SK-N-SH treated with all-trans-retinoic acid at 6 μM for 48 hours (cell line): ENCODE results near the gene ERAP2.
A peak's percentile ranks its signal among the peaks of the same experiment; 100 is the strongest.
"Not testable (repeated sequence)": the region's sequence is repeated elsewhere in the genome, so short reads cannot be mapped to it uniquely, and the experiment has no call there.

Experiments
- ATAC-seq: fragments of 200-7000 bp; cut with Tn5 transposase; 3 replicates; pipeline ENCODE4 v1.9.1; 2020; ENCODE audit warnings: mild to moderate bottlenecking, moderate library complexity
- ARNTL ChIP-seq: fragments of 450-650 bp; formaldehyde crosslinking; IDR thresholded peaks from 2 replicates; pipeline ENCODE4 v1.5.0; 2020; ENCODE audit warnings: low read depth, mild to moderate bottlenecking, moderate library complexity, borderline replicate concordance
- BACH2 ChIP-seq: fragments of 250-450 bp; sonication (Bioruptor Pico); IDR thresholded peaks from 2 replicates; pipeline ENCODE4 v1.9.0; 2021; ENCODE audit warnings: mild to moderate bottlenecking, borderline replicate concordance
- CSDC2 ChIP-seq: fragments of 250-450 bp; sonication (Bioruptor Pico); IDR thresholded peaks from 2 replicates; pipeline ENCODE4 v1.5.0; 2020; ENCODE audit warnings: mild to moderate bottlenecking, moderate library complexity
- ISL1 ChIP-seq: fragments of 250-450 bp; sonication (Bioruptor Pico); IDR thresholded peaks from 2 replicates; pipeline ENCODE4 v2.1.2; 2022; ENCODE audit warnings: mild to moderate bottlenecking, moderate library complexity
- OSR1 ChIP-seq: fragments of 250-450 bp; sonication (Bioruptor Pico); IDR thresholded peaks from 2 replicates; pipeline ENCODE4 v1.8.0; 2022; ENCODE audit warnings: moderate library complexity, mild to moderate bottlenecking, inconsistent platforms
- PPARA ChIP-seq: fragments of 250-450 bp; sonication (Bioruptor Pico); IDR thresholded peaks from 2 replicates; pipeline ENCODE4 v1.5.0; 2020; ENCODE audit warnings: mild to moderate bottlenecking, borderline replicate concordance
- RARB ChIP-seq: fragments of 250-450 bp; sonication (Bioruptor Pico); IDR thresholded peaks from 2 replicates; pipeline ENCODE4 v1.8.0; 2021; ENCODE audit warnings: mild to moderate bottlenecking, moderate library complexity
- SNAI2 ChIP-seq: fragments of 250-450 bp; sonication (Bioruptor Pico); IDR thresholded peaks from 2 replicates; pipeline ENCODE4 v1.5.0; 2020; ENCODE audit warnings: mild to moderate bottlenecking, moderate library complexity
- TOX ChIP-seq: fragments of 250-450 bp; sonication (Bioruptor Pico); IDR thresholded peaks from 2 replicates; pipeline ENCODE4 v1.8.0; 2021; ENCODE audit warnings: mild to moderate bottlenecking, moderate library complexity, borderline replicate concordance
- ZC3H10 ChIP-seq: fragments of 250-450 bp; sonication (Bioruptor Pico); IDR thresholded peaks from 2 replicates; pipeline ENCODE4 v1.5.1; 2021; ENCODE audit warnings: mild to moderate bottlenecking, moderate library complexity
- ZFP3 ChIP-seq: fragments of 250-450 bp; sonication (Bioruptor Pico); IDR thresholded peaks from 2 replicates; pipeline ENCODE4 v1.5.0; 2020; ENCODE audit warnings: mild to moderate bottlenecking, moderate library complexity
- ZNF70 ChIP-seq: fragments of 450-650 bp; formaldehyde crosslinking; IDR thresholded peaks from 2 replicates; pipeline ENCODE4 v1.5.0; 2020; ENCODE audit warnings: mild to moderate bottlenecking, moderate library complexity
- TF ChIP-seq, protein P1 (sequence below): fragments of 250-450 bp; sonication (Bioruptor Pico); IDR thresholded peaks from 2 replicates; pipeline ENCODE4 v1.5.0; 2020; ENCODE audit warnings: mild to moderate bottlenecking, moderate library complexity
- TF ChIP-seq, protein P2 (sequence below): fragments of 250-450 bp; sonication (Bioruptor Pico); IDR thresholded peaks from 2 replicates; pipeline ENCODE4 v1.8.0; 2020; ENCODE audit warnings: mild to moderate bottlenecking, moderate library complexity, borderline replicate concordance
- TF ChIP-seq, protein P3 (sequence below): fragments of 250-450 bp; sonication (Bioruptor Pico); IDR thresholded peaks from 2 replicates; pipeline ENCODE4 v1.5.1; 2020; ENCODE audit warnings: low read depth, mild to moderate bottlenecking, moderate library complexity
- TF ChIP-seq, protein P4 (sequence below): fragments of 250-450 bp; sonication (Bioruptor Pico); IDR thresholded peaks from 2 replicates; pipeline ENCODE4 v1.8.0; 2021; ENCODE audit warnings: low read depth, mild to moderate bottlenecking, moderate library complexity, borderline replicate concordance
- TF ChIP-seq, protein P5 (sequence below): fragments of 250-450 bp; sonication (Bioruptor Pico); IDR thresholded peaks from 2 replicates; pipeline ENCODE4 v1.5.1; 2021; ENCODE audit warnings: mild to moderate bottlenecking, moderate library complexity

ERAP2 gene

DNA sequence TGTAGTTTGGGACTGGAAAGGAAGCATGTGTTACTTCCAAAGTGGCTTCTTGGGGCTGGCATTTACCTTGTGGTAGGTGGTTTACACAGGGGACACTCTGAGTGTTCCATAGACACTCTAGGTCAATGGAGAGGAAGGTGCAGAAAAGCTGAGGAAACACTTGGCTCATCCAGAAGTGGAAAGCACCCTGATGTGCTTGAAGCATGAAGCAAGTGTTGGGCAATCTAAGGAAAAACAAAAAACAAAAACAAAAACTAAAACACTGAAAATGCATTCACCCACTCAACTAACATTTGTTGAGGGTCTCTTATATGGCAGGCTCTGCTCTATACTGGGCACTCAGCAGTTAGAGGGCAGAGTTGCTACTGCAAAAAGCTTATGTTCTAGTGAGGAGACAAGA is 2.9 kb upstream of the ERAP2 start:
- TF ChIP-seq CSDC2 (CRISPR knock-in tag) (no peak), RARB (no peak), ARNTL (no peak), BACH2 (CRISPR knock-in tag) (no peak), TOX (no peak), OSR1 (CRISPR knock-in tag) (no peak)
- ATAC-seq, result no peak

DNA sequence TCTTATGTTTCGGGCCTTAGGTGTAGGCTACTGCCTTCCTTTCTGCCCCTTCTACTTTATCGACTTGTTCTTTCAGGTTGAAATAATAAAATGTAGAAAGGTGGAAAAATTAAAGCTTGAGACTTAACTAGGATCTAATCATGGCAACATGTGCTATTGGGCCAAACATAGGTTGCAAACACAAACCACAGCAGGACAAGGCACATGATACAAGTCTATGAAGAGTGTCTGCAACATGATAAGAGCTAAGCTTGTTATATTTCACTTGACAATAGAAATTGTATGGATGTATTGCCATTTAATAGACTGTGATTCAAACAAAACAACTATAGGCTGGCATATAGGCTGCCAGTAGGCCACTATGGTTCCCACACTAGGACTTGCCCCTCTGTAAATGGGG is 1.7 kb upstream of the ERAP2 start:
- ATAC-seq, result no peak
- TF ChIP-seq PPARA (CRISPR knock-in tag), result no peak
- no peak for TF ChIP-seq ZC3H10
- TF ChIP-seq, protein P1, sequence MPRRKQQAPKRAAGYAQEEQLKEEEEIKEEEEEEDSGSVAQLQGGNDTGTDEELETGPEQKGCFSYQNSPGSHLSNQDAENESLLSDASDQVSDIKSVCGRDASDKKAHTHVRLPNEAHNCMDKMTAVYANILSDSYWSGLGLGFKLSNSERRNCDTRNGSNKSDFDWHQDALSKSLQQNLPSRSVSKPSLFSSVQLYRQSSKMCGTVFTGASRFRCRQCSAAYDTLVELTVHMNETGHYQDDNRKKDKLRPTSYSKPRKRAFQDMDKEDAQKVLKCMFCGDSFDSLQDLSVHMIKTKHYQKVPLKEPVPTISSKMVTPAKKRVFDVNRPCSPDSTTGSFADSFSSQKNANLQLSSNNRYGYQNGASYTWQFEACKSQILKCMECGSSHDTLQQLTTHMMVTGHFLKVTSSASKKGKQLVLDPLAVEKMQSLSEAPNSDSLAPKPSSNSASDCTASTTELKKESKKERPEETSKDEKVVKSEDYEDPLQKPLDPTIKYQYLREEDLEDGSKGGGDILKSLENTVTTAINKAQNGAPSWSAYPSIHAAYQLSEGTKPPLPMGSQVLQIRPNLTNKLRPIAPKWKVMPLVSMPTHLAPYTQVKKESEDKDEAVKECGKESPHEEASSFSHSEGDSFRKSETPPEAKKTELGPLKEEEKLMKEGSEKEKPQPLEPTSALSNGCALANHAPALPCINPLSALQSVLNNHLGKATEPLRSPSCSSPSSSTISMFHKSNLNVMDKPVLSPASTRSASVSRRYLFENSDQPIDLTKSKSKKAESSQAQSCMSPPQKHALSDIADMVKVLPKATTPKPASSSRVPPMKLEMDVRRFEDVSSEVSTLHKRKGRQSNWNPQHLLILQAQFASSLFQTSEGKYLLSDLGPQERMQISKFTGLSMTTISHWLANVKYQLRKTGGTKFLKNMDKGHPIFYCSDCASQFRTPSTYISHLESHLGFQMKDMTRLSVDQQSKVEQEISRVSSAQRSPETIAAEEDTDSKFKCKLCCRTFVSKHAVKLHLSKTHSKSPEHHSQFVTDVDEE (CRISPR knock-in tag), result no peak
- TF ChIP-seq, protein P2, sequence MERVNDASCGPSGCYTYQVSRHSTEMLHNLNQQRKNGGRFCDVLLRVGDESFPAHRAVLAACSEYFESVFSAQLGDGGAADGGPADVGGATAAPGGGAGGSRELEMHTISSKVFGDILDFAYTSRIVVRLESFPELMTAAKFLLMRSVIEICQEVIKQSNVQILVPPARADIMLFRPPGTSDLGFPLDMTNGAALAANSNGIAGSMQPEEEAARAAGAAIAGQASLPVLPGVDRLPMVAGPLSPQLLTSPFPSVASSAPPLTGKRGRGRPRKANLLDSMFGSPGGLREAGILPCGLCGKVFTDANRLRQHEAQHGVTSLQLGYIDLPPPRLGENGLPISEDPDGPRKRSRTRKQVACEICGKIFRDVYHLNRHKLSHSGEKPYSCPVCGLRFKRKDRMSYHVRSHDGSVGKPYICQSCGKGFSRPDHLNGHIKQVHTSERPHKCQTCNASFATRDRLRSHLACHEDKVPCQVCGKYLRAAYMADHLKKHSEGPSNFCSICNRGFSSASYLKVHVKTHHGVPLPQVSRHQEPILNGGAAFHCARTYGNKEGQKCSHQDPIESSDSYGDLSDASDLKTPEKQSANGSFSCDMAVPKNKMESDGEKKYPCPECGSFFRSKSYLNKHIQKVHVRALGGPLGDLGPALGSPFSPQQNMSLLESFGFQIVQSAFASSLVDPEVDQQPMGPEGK (CRISPR knock-in tag), result no peak
- TF ChIP-seq SNAI2 (CRISPR knock-in tag), result no peak
- no peak for TF ChIP-seq ZFP3
- TF ChIP-seq OSR1 (CRISPR knock-in tag), result no peak
- TF ChIP-seq, protein P3, sequence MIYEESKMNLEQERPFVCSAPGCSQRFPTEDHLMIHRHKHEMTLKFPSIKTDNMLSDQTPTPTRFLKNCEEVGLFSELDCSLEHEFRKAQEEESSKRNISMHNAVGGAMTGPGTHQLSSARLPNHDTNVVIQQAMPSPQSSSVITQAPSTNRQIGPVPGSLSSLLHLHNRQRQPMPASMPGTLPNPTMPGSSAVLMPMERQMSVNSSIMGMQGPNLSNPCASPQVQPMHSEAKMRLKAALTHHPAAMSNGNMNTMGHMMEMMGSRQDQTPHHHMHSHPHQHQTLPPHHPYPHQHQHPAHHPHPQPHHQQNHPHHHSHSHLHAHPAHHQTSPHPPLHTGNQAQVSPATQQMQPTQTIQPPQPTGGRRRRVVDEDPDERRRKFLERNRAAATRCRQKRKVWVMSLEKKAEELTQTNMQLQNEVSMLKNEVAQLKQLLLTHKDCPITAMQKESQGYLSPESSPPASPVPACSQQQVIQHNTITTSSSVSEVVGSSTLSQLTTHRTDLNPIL (CRISPR knock-in tag), result no peak
- TF ChIP-seq, protein P4, sequence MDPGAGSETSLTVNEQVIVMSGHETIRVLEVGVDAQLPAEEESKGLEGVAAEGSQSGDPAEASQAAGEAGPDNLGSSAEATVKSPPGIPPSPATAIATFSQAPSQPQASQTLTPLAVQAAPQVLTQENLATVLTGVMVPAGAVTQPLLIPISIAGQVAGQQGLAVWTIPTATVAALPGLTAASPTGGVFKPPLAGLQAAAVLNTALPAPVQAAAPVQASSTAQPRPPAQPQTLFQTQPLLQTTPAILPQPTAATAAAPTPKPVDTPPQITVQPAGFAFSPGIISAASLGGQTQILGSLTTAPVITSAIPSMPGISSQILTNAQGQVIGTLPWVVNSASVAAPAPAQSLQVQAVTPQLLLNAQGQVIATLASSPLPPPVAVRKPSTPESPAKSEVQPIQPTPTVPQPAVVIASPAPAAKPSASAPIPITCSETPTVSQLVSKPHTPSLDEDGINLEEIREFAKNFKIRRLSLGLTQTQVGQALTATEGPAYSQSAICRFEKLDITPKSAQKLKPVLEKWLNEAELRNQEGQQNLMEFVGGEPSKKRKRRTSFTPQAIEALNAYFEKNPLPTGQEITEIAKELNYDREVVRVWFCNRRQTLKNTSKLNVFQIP, result no peak

DNA sequence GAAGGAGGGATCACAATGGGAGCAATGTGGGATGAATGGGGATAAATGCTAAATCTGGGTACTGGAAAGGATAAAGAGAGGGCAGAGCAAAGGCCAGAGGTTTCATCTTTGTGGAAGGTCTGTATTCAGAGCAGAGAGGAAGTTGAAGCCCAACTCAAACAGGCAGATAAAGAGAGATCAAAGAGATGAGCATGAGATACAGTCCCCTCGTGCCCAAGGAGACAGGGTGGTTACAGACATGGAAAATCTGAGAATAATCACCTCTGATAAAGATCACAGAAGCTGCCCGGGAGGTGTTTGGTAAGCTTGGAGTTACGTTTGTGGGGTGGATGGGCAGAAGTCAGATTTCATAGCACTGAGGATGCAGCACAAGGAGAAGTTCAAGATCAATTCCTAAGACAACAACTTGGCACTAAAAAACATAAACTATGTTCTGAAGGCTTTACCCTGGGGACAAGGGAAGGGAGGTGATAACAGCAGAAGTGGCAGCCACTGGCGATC is 459 bp upstream of the ERAP2 start:
- peak; percentile 59 for ATAC-seq
- no peak for TF ChIP-seq ISL1
- TF ChIP-seq CSDC2 (CRISPR knock-in tag), result no peak
- TF ChIP-seq ZNF70, result peak; percentile 44; the same call in 1 of the 2 replicates
- TF ChIP-seq, protein P5, sequence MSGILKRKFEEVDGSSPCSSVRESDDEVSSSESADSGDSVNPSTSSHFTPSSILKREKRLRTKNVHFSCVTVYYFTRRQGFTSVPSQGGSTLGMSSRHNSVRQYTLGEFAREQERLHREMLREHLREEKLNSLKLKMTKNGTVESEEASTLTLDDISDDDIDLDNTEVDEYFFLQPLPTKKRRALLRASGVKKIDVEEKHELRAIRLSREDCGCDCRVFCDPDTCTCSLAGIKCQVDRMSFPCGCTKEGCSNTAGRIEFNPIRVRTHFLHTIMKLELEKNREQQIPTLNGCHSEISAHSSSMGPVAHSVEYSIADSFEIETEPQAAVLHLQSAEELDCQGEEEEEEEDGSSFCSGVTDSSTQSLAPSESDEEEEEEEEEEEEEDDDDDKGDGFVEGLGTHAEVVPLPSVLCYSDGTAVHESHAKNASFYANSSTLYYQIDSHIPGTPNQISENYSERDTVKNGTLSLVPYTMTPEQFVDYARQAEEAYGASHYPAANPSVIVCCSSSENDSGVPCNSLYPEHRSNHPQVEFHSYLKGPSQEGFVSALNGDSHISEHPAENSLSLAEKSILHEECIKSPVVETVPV, result no peak

DNA sequence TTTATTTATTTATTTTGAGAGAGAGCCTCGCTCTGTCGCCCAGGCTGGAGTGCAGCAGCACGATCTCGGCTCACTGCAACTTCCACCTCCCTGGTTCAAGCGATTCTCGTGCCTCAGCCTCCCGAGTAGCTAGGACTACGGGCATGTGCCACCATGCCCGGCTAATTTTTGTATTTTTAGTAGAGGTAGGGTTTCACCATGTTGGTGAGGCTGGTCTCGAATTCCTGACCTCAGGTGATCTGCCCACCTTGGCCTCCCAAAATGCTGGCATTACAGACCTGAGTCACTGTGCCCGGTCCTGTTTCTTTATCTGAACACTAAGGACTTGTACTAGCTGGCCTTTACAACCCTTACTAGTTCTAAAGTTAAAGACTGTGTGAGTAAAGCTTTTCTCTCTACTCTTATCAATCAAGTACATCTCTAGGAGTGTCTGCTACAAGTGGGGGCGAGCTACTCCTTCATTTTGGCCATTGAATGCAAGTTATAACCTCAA is 723 bp downstream of the ERAP2 start:
- not testable (repeated sequence) for ATAC-seq

DNA sequence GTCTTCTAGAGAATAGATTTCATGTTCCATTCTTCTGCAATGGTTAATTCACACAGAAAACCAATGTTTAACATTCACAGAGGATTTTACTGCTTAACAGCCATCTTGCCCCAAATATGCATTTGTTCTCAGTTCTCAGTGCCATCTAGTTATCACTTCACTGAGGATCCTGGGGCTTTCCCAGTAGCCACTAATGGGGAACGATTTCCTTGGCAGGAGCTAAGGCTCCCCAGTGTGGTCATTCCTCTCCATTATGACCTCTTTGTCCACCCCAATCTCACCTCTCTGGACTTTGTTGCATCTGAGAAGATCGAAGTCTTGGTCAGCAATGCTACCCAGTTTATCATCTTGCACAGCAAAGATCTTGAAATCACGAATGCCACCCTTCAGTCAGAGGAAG is 3.4 kb downstream of the ERAP2 start:
- TF ChIP-seq ZFP3 (no peak), TOX (no peak), BACH2 (CRISPR knock-in tag) (no peak)
- TF ChIP-seq, protein P3 (CRISPR knock-in tag), result no peak
- TF ChIP-seq, protein P5, result no peak
- TF ChIP-seq, protein P1 (CRISPR knock-in tag), result no peak
- no peak for ATAC-seq
